ENCODE results near the gene GSTT2B.
"Not testable (repeated sequence)": the region's sequence is repeated elsewhere in the genome, so short reads cannot be mapped to it uniquely, and the experiment has no call there.

The GSTT2B gene

DNA sequence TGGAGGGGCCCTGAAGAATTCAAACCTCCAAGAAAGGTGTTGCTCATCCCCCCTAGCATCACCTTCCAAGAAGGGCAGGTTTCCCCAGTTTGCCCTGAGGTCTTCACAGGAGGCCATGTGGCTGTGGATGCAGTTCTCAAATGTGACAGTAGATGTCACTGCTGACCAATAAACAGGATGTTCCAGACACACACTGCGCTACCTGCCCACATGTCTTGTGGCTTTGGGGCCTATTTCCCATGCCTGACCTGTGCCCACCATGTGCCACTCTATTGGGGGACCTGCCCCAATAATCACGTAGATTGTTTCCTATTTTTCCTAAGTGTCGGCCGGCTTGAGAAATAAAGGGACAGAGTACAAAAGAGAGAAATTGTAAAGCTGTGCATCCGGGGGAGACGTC is 23.4 kb upstream of the GSTT2B start:
- WGBS, 2 experiments (ENCODE audit: insufficient coverage in 2 of 2), result 33% methylated on average over 1 of the region's 6 CpGs; no CpG with 5 or more reads in 1 of the 2 experiments
- Histone ChIP-seq H3K4me1 (ENCODE audit: control insufficient read depth, insufficient read depth, low read length, poor library complexity, severe bottlenecking) (no peaks in the 10 kb centered on the region), H3K9me3 (ENCODE audit: control insufficient read depth, low read length) (no peaks in the 10 kb centered on the region), H3K4me3 (ENCODE audit: extremely low read depth, insufficient read depth, low read length, poor library complexity, severe bottlenecking) (no peak overlapping the region), H3K27ac (ENCODE audit: low read depth, low read length, severe bottlenecking) (no peak overlapping the region), H3K36me3 (ENCODE audit: control insufficient read depth, insufficient read depth, low read length) (no peaks in the 10 kb centered on the region)

DNA sequence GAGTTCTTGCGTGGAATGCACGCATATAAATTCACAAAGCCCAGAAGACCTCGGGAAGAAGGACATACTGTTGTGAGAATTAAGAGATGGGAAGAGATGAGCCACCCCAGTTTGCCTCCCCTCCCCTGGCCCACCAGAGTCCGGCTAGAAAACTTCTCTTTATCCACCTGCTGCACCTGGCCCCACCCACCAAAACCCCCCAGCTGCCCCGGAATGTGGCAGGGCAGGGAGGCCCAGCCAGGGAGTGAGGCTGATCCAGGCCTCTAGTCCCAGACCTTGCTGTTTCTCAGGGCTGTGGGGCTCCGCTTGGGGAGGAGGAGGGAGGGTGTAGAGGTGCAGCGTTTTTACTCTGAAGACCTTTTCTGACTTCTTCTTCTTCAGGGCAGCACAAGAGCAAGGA is 19.6 kb upstream of the GSTT2B start:
- H3K27ac ChIP-seq (ENCODE audit: low read depth, low read length, severe bottlenecking); H3K4me1 ChIP-seq (ENCODE audit: control insufficient read depth, insufficient read depth, low read length, poor library complexity, severe bottlenecking); H3K4me3 ChIP-seq (ENCODE audit: extremely low read depth, insufficient read depth, low read length, poor library complexity, severe bottlenecking); H3K36me3 ChIP-seq (ENCODE audit: control insufficient read depth, insufficient read depth, low read length); H3K9me3 ChIP-seq (ENCODE audit: control insufficient read depth, low read length): not testable (repeated sequence)
- no CpG with 5 or more reads among the region's 7 CpGs for WGBS, 2 experiments (ENCODE audit: insufficient coverage in 2 of 2)

DNA sequence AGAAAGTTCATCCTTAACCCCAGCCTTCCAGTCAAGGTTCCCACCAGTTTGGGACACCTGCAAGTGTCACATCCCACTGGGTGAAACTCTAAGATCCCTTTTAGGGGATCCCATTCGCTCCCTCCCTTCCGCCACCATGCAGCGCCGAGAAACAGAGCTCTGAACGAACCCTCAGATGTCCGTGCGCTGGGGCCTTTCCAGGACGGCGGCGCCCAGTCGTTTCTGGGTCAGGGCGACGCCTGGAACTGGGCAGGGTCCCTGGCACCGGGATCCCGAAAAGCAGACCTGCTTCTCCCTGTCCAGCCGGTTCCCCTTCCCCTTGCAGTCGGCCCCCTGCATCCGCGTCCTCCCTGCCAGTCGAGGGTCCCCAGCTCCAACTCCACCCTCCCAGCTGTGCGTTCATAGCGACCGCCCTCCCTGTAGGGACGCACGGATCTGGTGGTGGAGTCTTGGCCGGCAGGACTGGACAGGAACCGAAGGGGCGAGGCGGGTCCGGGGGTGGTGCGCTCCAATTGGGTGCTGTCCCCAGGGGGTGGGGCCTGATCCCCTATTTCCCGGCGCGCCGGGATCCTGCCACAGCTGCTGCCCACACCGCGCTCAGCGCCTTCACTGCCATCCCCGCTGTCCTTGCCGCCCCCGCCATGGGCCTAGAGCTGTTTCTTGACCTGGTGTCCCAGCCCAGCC is 18.7 kb upstream of the GSTT2B start, which contains the start of gene GSTT2:
GSTT2 (plus strand) TSS at position 578 of the 684 bp plus-strand sequence.
- not testable (repeated sequence) for H3K36me3 ChIP-seq (ENCODE audit: control insufficient read depth, insufficient read depth, low read length); H3K4me1 ChIP-seq (ENCODE audit: control insufficient read depth, insufficient read depth, low read length, poor library complexity, severe bottlenecking); H3K9me3 ChIP-seq (ENCODE audit: control insufficient read depth, low read length); H3K4me3 ChIP-seq (ENCODE audit: extremely low read depth, insufficient read depth, low read length, poor library complexity, severe bottlenecking); H3K27ac ChIP-seq (ENCODE audit: low read depth, low read length, severe bottlenecking)
- WGBS, 2 experiments (ENCODE audit: insufficient coverage in 2 of 2), result no CpG with 5 or more reads among the region's 41 CpGs

DNA sequence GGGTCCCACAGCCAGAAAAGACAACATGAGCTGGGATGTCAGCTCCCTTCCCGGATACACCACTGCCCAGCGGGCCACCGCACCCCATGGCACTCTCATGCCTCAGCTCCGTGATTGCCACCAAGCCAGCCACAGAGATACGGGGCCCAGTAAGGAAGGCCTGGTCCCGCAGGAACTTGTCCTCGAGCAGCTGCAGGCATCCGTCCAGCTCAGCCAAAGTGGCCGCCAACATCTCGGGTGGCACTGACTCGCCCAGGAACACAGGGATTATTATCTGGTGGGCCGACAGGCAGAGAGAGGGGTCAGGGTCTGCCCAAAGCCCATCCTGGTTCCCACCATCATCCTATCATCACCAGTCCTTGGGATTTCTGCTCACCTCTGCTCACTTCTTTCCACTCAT is 16.3 kb upstream of the GSTT2B start:
- H3K9me3 ChIP-seq (ENCODE audit: control insufficient read depth, low read length); H3K4me3 ChIP-seq (ENCODE audit: extremely low read depth, insufficient read depth, low read length, poor library complexity, severe bottlenecking); H3K27ac ChIP-seq (ENCODE audit: low read depth, low read length, severe bottlenecking); H3K36me3 ChIP-seq (ENCODE audit: control insufficient read depth, insufficient read depth, low read length); H3K4me1 ChIP-seq (ENCODE audit: control insufficient read depth, insufficient read depth, low read length, poor library complexity, severe bottlenecking): not testable (repeated sequence)
- 96% methylated on average over 4 of the region's 12 CpGs; no CpG with 5 or more reads in 1 of the 2 experiments for WGBS, 2 experiments (ENCODE audit: insufficient coverage in 2 of 2)

DNA sequence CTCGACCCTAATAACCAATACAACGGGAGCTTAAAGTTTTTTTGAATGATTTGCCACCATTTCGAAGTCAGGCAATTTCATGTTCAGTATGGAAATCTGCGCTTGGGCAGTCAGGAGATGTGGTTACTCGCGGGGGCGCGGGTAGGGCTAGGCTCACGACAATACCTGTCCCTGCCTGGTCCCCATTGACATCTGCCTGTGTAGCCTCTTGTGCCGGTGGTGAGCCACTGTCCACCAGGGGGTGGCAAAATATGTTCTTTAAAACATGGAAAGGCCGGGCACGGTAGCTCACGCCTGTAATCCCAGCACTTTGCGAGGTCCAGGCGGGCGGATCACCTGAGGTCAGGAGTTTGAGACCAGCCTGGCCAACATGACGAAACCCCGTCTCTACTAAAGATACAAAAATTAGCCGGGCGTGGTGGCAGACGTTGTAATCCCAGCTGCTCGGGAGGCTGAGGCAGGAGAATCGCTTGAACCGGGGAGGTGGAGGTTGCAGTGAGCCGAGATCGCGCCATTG is 13.9 kb upstream of the GSTT2B start:
- H3K36me3 ChIP-seq (ENCODE audit: control insufficient read depth, insufficient read depth, low read length), result peaks cover 22% of the 10 kb centered on the region
- H3K4me1 ChIP-seq (ENCODE audit: control insufficient read depth, insufficient read depth, low read length, poor library complexity, severe bottlenecking); H3K27ac ChIP-seq (ENCODE audit: low read depth, low read length, severe bottlenecking); H3K4me3 ChIP-seq (ENCODE audit: extremely low read depth, insufficient read depth, low read length, poor library complexity, severe bottlenecking); H3K9me3 ChIP-seq (ENCODE audit: control insufficient read depth, low read length): not testable (repeated sequence)
- WGBS, 2 experiments (ENCODE audit: insufficient coverage in 2 of 2), result 29% methylated on average over 5 of the region's 27 CpGs; no CpG with 5 or more reads in 1 of the 2 experiments

DNA sequence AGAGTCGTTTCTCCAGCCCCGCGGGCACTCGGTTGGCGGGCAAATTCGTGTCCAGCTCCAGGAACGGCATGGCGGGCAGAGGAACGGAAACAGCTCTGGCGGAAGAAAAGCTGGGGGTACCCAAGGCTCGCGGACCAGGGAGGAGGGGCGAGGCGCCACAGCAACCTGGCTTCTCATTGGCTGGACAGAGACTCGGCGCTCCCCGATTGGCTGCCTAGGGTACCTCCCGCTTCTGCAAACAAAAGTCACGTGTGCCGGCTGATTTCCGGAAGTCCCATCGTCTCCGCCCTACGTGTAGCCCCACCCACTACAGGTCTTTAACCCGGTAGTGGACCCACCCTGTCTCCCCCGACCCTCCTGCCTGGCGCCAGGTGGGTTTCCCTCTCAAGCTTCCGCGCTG is 13.3 kb upstream of the GSTT2B start, which contains the start of gene DDT:
DDT (minus strand) TSS at position 97 of the 400 bp plus-strand sequence; CDS start at position 70, 27 bp downstream.
- not testable (repeated sequence) for H3K4me3 ChIP-seq (ENCODE audit: extremely low read depth, insufficient read depth, low read length, poor library complexity, severe bottlenecking); H3K9me3 ChIP-seq (ENCODE audit: control insufficient read depth, low read length); H3K27ac ChIP-seq (ENCODE audit: low read depth, low read length, severe bottlenecking); H3K4me1 ChIP-seq (ENCODE audit: control insufficient read depth, insufficient read depth, low read length, poor library complexity, severe bottlenecking)
- WGBS, 2 experiments (ENCODE audit: insufficient coverage in 2 of 2), result no CpG with 5 or more reads among the region's 29 CpGs
- peaks cover 26% of the 10 kb centered on the region for H3K36me3 ChIP-seq (ENCODE audit: control insufficient read depth, insufficient read depth, low read length)

DNA sequence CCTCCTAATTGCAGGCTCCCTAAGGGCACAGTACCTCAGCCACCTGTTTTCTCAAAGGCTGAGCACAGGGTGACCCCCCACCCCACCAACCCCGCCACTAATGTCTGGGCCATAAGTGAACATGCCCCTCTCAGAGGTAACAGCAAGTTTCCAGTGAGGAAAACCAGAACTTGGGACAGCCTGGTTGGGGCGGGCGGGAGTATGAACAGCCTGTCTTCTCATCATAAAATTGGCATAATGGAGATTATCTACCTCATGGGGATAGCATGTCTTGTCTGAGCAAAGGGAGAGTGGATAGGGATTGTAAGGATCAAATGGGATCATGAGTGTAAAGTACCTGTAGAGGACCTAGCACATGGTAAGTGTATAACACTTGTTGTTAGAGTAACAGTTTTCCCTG is 10.9 kb upstream of the GSTT2B start:
- not testable (repeated sequence) for H3K4me1 ChIP-seq (ENCODE audit: control insufficient read depth, insufficient read depth, low read length, poor library complexity, severe bottlenecking); H3K27ac ChIP-seq (ENCODE audit: low read depth, low read length, severe bottlenecking); H3K4me3 ChIP-seq (ENCODE audit: extremely low read depth, insufficient read depth, low read length, poor library complexity, severe bottlenecking); H3K9me3 ChIP-seq (ENCODE audit: control insufficient read depth, low read length)
- 100% methylated on average over 3 of the region's 3 CpGs; no CpG with 5 or more reads in 1 of the 2 experiments for WGBS, 2 experiments (ENCODE audit: insufficient coverage in 2 of 2)
- H3K36me3 ChIP-seq (ENCODE audit: control insufficient read depth, insufficient read depth, low read length), result peaks cover 31% of the 10 kb centered on the region

DNA sequence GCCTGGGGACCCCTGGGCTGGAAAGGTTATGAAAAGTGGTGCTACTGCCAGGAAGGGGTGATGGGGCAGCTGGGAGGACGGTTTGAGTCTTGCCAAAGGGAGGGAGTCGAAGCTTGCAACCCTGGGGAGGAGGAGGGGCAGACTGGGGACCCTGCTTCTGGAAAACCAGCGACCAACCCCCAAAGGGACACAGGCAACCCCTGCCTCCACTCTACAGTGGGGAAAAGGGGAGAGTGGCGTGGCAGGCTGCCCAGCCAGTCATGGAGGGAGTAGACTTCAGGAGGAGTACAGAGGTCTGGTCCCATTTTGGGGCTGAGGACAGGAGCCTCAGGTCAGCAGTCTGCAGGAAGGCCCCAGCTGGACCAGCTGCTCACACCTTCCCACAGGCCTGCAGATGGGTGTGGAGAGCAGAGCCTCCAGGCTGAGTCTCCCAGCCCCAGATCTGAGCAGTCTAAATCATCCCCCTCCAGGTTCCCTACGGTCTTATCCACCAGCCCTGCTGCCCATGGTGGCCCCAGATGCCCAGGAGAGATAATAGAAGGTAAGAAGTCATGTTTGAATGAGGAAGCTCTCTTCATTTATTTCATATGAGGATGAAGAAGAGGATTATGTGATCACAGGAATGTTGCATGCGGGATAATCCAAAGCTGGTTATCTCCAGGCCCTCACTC is 10.0 kb upstream of the GSTT2B start:
- no peak overlapping the region for H3K4me3 ChIP-seq (ENCODE audit: extremely low read depth, insufficient read depth, low read length, poor library complexity, severe bottlenecking)
- H3K4me1 ChIP-seq (ENCODE audit: control insufficient read depth, insufficient read depth, low read length, poor library complexity, severe bottlenecking), result no peaks in the 10 kb centered on the region
- WGBS, 2 experiments (ENCODE audit: insufficient coverage in 2 of 2), result 91 to 100% methylated on average over 1 to 3 of the region's 6 CpGs
- no peaks in the 10 kb centered on the region for H3K9me3 ChIP-seq (ENCODE audit: control insufficient read depth, low read length)
- H3K27ac ChIP-seq (ENCODE audit: low read depth, low read length, severe bottlenecking), result no peak overlapping the region
- peaks cover 31% of the 10 kb centered on the region for H3K36me3 ChIP-seq (ENCODE audit: control insufficient read depth, insufficient read depth, low read length)

DNA sequence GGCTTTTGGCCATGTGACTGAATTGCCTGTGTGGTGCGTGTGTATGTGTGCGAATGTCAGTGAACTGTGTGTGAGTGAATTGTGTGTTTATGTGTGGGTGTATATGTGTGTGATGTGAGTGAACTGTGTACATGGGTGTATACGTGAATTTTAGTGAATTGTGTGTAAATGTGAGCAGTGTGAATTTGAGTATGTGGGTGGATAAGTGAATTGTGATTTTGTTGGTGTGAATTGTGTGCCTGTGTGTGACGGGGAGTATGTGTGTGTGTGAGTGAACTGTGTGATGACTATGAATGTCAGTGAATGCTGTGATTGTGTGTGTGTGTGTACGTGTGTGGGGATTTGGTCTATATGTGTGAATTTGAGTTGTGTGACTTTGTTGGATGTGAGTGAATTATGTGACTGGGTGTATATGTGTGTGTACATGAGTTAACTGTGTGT is 9.2 kb upstream of the GSTT2B start:
- Histone ChIP-seq H3K4me3 (ENCODE audit: extremely low read depth, insufficient read depth, low read length, poor library complexity, severe bottlenecking) (no peak overlapping the region), H3K27ac (ENCODE audit: low read depth, low read length, severe bottlenecking) (no peak overlapping the region), H3K36me3 (ENCODE audit: control insufficient read depth, insufficient read depth, low read length) (peaks cover 31% of the 10 kb centered on the region), H3K9me3 (ENCODE audit: control insufficient read depth, low read length) (no peaks in the 10 kb centered on the region), H3K4me1 (ENCODE audit: control insufficient read depth, insufficient read depth, low read length, poor library complexity, severe bottlenecking) (no peaks in the 10 kb centered on the region)
- WGBS, 2 experiments (ENCODE audit: insufficient coverage in 2 of 2), result 93 to 96% methylated on average over 5 of the region's 5 CpGs

DNA sequence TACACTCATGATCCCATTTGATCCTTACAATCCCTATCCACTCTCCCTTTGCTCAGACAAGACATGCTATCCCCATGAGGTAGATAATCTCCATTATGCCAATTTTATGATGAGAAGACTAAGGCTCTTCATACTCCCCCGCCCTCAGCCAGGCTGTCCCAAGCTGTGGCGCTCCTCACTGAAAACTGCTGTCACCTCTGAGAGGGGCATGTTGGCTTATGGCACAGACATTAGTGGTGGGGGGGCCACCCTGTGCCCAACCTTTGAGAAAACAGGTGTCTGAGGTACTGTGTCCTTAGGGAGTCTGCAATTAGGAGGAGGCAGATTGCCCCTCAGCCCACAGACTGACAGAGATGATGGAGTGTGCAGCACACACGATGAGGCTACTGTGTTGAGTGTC is 8.1 kb upstream of the GSTT2B start:
- H3K4me1 ChIP-seq (ENCODE audit: control insufficient read depth, insufficient read depth, low read length, poor library complexity, severe bottlenecking), result no peaks in the 10 kb centered on the region
- 96 to 100% methylated on average over 3 of the region's 3 CpGs for WGBS, 2 experiments (ENCODE audit: insufficient coverage in 2 of 2)
- no peak overlapping the region for H3K27ac ChIP-seq (ENCODE audit: low read depth, low read length, severe bottlenecking)
- peaks cover 31% of the 10 kb centered on the region for H3K36me3 ChIP-seq (ENCODE audit: control insufficient read depth, insufficient read depth, low read length)
- no peak overlapping the region for H3K4me3 ChIP-seq (ENCODE audit: extremely low read depth, insufficient read depth, low read length, poor library complexity, severe bottlenecking)
- no peaks in the 10 kb centered on the region for H3K9me3 ChIP-seq (ENCODE audit: control insufficient read depth, low read length)

DNA sequence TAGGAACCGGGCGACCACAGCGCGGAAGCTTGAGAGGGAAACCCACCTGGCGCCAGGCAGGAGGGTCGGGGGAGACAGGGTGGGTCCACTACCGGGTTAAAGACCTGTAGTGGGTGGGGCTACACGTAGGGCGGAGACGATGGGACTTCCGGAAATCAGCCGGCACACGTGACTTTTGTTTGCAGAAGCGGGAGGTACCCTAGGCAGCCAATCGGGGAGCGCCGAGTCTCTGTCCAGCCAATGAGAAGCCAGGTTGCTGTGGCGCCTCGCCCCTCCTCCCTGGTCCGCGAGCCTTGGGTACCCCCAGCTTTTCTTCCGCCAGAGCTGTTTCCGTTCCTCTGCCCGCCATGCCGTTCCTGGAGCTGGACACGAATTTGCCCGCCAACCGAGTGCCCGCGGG is 5.6 kb upstream of the GSTT2B start, which contains the start of gene DDTL:
DDTL (plus strand) TSS at position 321 of the 400 bp plus-strand sequence; CDS start at position 348, 27 bp downstream.
- not testable (repeated sequence) for H3K4me3 ChIP-seq (ENCODE audit: extremely low read depth, insufficient read depth, low read length, poor library complexity, severe bottlenecking); H3K4me1 ChIP-seq (ENCODE audit: control insufficient read depth, insufficient read depth, low read length, poor library complexity, severe bottlenecking); H3K9me3 ChIP-seq (ENCODE audit: control insufficient read depth, low read length); H3K27ac ChIP-seq (ENCODE audit: low read depth, low read length, severe bottlenecking)
- no CpG with 5 or more reads among the region's 30 CpGs for WGBS, 2 experiments (ENCODE audit: insufficient coverage in 2 of 2)
- H3K36me3 ChIP-seq (ENCODE audit: control insufficient read depth, insufficient read depth, low read length), result peaks cover 26% of the 10 kb centered on the region
